Panc1 (cell line): ENCODE measurements around the gene LRFN2.

Source experiments
- SIN3A ChIP-seq: IDR thresholded peaks from 2 replicates; pipeline ENCODE4 v1.6.1; 2012; ENCODE audit warnings: low read depth, mild to moderate bottlenecking, low read length, moderate library complexity, borderline replicate concordance; ENCODE audit not compliant: insufficient read depth
- TCF7L2 ChIP-seq: IDR thresholded peaks from 2 replicates; pipeline ENCODE4 v1.6.1; 2011; ENCODE audit warnings: mild to moderate bottlenecking, low read depth, low read length, inconsistent platforms
- TF ChIP-seq, protein P1 (sequence below), 2 experiments: IDR thresholded peaks; 2 replicates each; pipeline ENCODE4 v1.6.1; 2011 to 2012; ENCODE audit warnings: low read depth in 2 of 2, control low read depth in 1 of 2, low read length in 1 of 2, mild to moderate bottlenecking in 1 of 2, moderate library complexity in 1 of 2; ENCODE audit not compliant: insufficient read depth in 1 of 2
- TF ChIP-seq, protein P2 (sequence below): fragments of 450-650 bp; IDR thresholded peaks from 2 replicates; pipeline ENCODE4 v1.5.1; 2017; ENCODE audit warnings: mild to moderate bottlenecking

DNA sequence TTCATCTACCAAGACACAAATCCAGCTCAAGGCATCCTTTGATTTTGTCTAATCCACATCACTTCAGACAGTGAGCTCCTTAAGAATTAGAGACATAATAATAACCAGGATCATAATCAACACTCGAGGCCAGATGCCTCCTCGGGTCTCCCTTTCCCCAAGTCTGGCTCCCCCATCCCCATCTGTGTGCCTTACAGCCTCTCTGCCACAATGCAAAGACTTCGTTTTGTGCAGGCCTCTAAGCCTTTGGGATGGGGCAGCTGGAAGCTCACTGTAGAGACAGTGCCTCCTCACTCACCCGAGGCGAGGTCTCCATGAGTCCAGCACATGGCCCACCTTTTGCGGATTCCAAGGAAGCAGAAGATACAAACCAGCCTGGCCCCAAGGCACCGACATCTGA, 30.3 kb downstream of the LRFN2 start:
- TF ChIP-seq, protein P1, sequence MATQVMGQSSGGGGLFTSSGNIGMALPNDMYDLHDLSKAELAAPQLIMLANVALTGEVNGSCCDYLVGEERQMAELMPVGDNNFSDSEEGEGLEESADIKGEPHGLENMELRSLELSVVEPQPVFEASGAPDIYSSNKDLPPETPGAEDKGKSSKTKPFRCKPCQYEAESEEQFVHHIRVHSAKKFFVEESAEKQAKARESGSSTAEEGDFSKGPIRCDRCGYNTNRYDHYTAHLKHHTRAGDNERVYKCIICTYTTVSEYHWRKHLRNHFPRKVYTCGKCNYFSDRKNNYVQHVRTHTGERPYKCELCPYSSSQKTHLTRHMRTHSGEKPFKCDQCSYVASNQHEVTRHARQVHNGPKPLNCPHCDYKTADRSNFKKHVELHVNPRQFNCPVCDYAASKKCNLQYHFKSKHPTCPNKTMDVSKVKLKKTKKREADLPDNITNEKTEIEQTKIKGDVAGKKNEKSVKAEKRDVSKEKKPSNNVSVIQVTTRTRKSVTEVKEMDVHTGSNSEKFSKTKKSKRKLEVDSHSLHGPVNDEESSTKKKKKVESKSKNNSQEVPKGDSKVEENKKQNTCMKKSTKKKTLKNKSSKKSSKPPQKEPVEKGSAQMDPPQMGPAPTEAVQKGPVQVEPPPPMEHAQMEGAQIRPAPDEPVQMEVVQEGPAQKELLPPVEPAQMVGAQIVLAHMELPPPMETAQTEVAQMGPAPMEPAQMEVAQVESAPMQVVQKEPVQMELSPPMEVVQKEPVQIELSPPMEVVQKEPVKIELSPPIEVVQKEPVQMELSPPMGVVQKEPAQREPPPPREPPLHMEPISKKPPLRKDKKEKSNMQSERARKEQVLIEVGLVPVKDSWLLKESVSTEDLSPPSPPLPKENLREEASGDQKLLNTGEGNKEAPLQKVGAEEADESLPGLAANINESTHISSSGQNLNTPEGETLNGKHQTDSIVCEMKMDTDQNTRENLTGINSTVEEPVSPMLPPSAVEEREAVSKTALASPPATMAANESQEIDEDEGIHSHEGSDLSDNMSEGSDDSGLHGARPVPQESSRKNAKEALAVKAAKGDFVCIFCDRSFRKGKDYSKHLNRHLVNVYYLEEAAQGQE (IDR thresholded peaks at IDR 0.05; ENCODE audit: insufficient read depth in 1 of 2, low read depth in 2 of 2, low read length in 1 of 2) = no peak
- no peak for TF ChIP-seq SIN3A
- TF ChIP-seq, protein P2, sequence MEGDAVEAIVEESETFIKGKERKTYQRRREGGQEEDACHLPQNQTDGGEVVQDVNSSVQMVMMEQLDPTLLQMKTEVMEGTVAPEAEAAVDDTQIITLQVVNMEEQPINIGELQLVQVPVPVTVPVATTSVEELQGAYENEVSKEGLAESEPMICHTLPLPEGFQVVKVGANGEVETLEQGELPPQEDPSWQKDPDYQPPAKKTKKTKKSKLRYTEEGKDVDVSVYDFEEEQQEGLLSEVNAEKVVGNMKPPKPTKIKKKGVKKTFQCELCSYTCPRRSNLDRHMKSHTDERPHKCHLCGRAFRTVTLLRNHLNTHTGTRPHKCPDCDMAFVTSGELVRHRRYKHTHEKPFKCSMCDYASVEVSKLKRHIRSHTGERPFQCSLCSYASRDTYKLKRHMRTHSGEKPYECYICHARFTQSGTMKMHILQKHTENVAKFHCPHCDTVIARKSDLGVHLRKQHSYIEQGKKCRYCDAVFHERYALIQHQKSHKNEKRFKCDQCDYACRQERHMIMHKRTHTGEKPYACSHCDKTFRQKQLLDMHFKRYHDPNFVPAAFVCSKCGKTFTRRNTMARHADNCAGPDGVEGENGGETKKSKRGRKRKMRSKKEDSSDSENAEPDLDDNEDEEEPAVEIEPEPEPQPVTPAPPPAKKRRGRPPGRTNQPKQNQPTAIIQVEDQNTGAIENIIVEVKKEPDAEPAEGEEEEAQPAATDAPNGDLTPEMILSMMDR = no peak
- TF ChIP-seq TCF7L2 = no peak
